HepG2 (cell line): Measurements from ENCODE around the gene TRIM7. TPM values are rescaled to one million over a fixed set of nuclear protein-coding genes. Genes with fewer than 3 reads are reported as not detected.

Source experiments
- ATM ChIP-seq: fragments of 450-650 bp; IDR thresholded peaks from 2 replicates; pipeline ENCODE4 v1.7.1; 2017; ENCODE audit warnings: mild to moderate bottlenecking, borderline replicate concordance
- CBX5 ChIP-seq: sonication (generic); formaldehyde crosslinking; IDR thresholded peaks from 2 replicates; pipeline ENCODE4 v1.4.0; 2020; ENCODE audit warnings: missing genetic modification reagents, borderline replicate concordance
- ESRRA ChIP-seq: sonication (generic); formaldehyde crosslinking; IDR thresholded peaks from 2 replicates; pipeline ENCODE4 v1.5.1; 2020; ENCODE audit warnings: mild to moderate bottlenecking, low read depth, missing genetic modification reagents
- GLI4 ChIP-seq: sonication (generic); formaldehyde crosslinking; IDR thresholded peaks from 2 replicates; pipeline ENCODE4 v1.5.1; 2020; ENCODE audit warnings: missing genetic modification reagents, mild to moderate bottlenecking, moderate library complexity, borderline replicate concordance
- JARID2 ChIP-seq: sonication (generic); formaldehyde crosslinking; IDR thresholded peaks from 2 replicates; pipeline ENCODE4 v1.8.1; 2023; ENCODE audit warnings: missing genetic modification reagents, inconsistent platforms; ENCODE audit not compliant: insufficient replicate concordance
- MEIS2 ChIP-seq: sonication (generic); formaldehyde crosslinking; IDR thresholded peaks from 2 replicates; pipeline ENCODE4 v1.9.0; 2021; ENCODE audit warnings: mild to moderate bottlenecking, missing genetic modification reagents
- NCOA1 ChIP-seq: sonication (generic); formaldehyde crosslinking; IDR thresholded peaks from 2 replicates; pipeline ENCODE4 v1.9.0; 2021; ENCODE audit warnings: missing genetic modification reagents
- REXO4 ChIP-seq: sonication (generic); formaldehyde crosslinking; IDR thresholded peaks from 2 replicates; pipeline ENCODE4 v1.8.0; 2022; ENCODE audit warnings: missing genetic modification reagents, mild to moderate bottlenecking, borderline replicate concordance
- RORA ChIP-seq: sonication (generic); formaldehyde crosslinking; IDR thresholded peaks from 2 replicates; pipeline ENCODE4 v1.5.0; 2020; ENCODE audit warnings: mild to moderate bottlenecking, missing genetic modification reagents, moderate library complexity
- SYNCRIP ChIP-seq: fragments of 200-400 bp; formaldehyde crosslinking; IDR thresholded peaks from 2 replicates; pipeline ENCODE4 v1.6.1; 2018; ENCODE audit warnings: mild to moderate bottlenecking, low read depth, low read length; ENCODE audit not compliant: insufficient read depth
- TFDP2 ChIP-seq: sonication (generic); formaldehyde crosslinking; IDR thresholded peaks from 2 replicates; pipeline ENCODE4 v1.4.0; 2020; ENCODE audit warnings: missing genetic modification reagents
- WIZ ChIP-seq: sonication (generic); formaldehyde crosslinking; IDR thresholded peaks from 2 replicates; pipeline ENCODE4 v1.5.1; 2020; ENCODE audit warnings: mild to moderate bottlenecking, missing genetic modification reagents
- ZNF343 ChIP-seq: sonication (generic); formaldehyde crosslinking; IDR thresholded peaks from 2 replicates; pipeline ENCODE4 v1.4.0; 2020; ENCODE audit warnings: mild to moderate bottlenecking, missing genetic modification reagents
- ZNF619 ChIP-seq: sonication (generic); formaldehyde crosslinking; IDR thresholded peaks from 2 replicates; pipeline ENCODE4 v1.4.0; 2020; ENCODE audit warnings: mild to moderate bottlenecking, missing genetic modification reagents
- ZNF652 ChIP-seq: IDR thresholded peaks from 2 replicates; pipeline ENCODE4 v1.6.1; 2016; ENCODE audit warnings: low read depth, borderline replicate concordance
- ZNF713 ChIP-seq: sonication (generic); formaldehyde crosslinking; IDR thresholded peaks from 2 replicates; pipeline ENCODE4 v1.4.0; 2020; ENCODE audit warnings: mild to moderate bottlenecking, missing genetic modification reagents
- ZNF75D ChIP-seq: sonication (generic); formaldehyde crosslinking; IDR thresholded peaks from 2 replicates; pipeline ENCODE4 v1.8.1; 2023; ENCODE audit warnings: missing genetic modification reagents, mild to moderate bottlenecking, borderline replicate concordance
- ZNF792 ChIP-seq: IDR thresholded peaks from 2 replicates; pipeline ENCODE4 v1.6.1; 2016
- ZNF883 ChIP-seq: sonication (generic); formaldehyde crosslinking; IDR thresholded peaks from 2 replicates; pipeline ENCODE4 v1.5.1; 2020; ENCODE audit warnings: mild to moderate bottlenecking, missing genetic modification reagents; ENCODE audit errors: not compliant biosample characterization
- polyA plus RNA-seq, 8 experiments: library from polyadenylated mRNA; depleted of rRNA in 3 of 8; stranded (reverse) in 7 of 8; unstranded in 1 of 8; fragments of >200 nt; fragmentation: Illumina TruSeq in 4 of 8; extraction: Trizol in 4 of 8; gene quantifications; 2 replicates each; pipeline versions ENCODE4 v1.2.1 to v1.2.3, GENCODE V29; 2011 to 2016; ENCODE audit warnings: low read depth in 4 of 8, missing spikeins in 1 of 8, mixed read lengths in 1 of 8; ENCODE audit not compliant: insufficient read depth in 1 of 8
- total RNA-seq, 5 experiments: library from RNA; depleted of rRNA; stranded (reverse); fragments of >200 nt; fragmentation: Illumina TruSeq; extraction: Trizol; gene quantifications; 2 replicates each; pipeline ENCODE4 v1.2.3, GENCODE V29; 2016; ENCODE audit warnings: low read depth in 1 of 5
- TF ChIP-seq, protein P1 (sequence below): sonication (generic); formaldehyde crosslinking; conservative IDR thresholded peaks from 2 replicates; pipeline ENCODE4 v1.5.0; 2020; ENCODE audit warnings: missing genetic modification reagents
- TF ChIP-seq, protein P2 (sequence below): sonication (generic); formaldehyde crosslinking; IDR thresholded peaks from 2 replicates; pipeline ENCODE4 v1.8.0; 2022; ENCODE audit warnings: missing genetic modification reagents, mild to moderate bottlenecking, inconsistent platforms, borderline replicate concordance
- TF ChIP-seq, protein P3 (sequence below): sonication (generic); formaldehyde crosslinking; IDR thresholded peaks from 2 replicates; pipeline ENCODE4 v1.8.1; 2023; ENCODE audit warnings: mild to moderate bottlenecking, moderate library complexity, missing genetic modification reagents

The TRIM7 gene
- total and polyA plus RNA-seq, 2 of the 13 experiments (the other 11 are each of a cell fraction or from before 2014, with no cell fraction given) = 0.13 TPM; not detected in 1

DNA sequence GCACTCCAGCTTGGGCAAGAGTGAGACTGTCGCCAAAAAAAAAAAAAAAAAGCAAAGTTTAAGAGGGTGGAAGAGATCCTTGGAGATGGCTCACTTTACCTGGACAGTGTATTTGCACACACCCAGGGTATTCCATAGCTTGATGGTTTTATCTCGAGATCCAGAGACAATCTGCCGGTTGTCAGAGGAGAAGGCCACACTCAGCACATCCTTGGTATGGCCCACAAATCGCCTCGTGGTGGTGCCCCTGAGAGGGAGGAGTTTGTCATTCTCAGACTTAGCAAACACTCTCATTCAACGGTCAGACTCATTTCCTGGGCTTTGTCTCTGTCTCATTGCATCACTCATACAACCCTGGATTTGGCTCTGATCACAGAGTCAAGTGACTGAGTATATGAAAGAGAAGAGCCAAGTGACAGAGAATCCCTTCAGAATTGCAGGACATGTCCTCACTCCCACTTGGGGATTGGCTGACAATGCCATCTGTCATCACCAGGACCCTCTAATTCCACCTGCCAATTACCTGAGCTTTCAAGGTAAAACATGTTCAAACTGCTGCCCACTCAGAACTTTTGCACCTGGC, 36.5 kb upstream of the TRIM7 start (continued):
- TF ChIP-seq ESRRA (CRISPR knock-in tag) (no peak), ZNF792 (peak; percentile 36; the same call in 1 of the 2 replicates), ZNF713 (no peak), SYNCRIP (no peak), MEIS2 (CRISPR knock-in tag) (no peak), ZNF75D (CRISPR knock-in tag) (no peak), ZNF619 (no peak), ATM (no peak), ZNF883 (CRISPR knock-in tag) (no peak), ZNF343 (CRISPR knock-in tag) (no peak), CBX5 (CRISPR knock-in tag) (no peak), RORA (CRISPR knock-in tag) (no peak), NCOA1 (CRISPR knock-in tag) (no peak), WIZ (CRISPR knock-in tag) (no peak), GLI4 (CRISPR knock-in tag) (no peak), ZNF652 (CRISPR knock-in tag) (no peak), TFDP2 (CRISPR knock-in tag) (no peak), JARID2 (CRISPR knock-in tag) (no peak), REXO4 (CRISPR knock-in tag) (no peak)
- TF ChIP-seq, protein P1, sequence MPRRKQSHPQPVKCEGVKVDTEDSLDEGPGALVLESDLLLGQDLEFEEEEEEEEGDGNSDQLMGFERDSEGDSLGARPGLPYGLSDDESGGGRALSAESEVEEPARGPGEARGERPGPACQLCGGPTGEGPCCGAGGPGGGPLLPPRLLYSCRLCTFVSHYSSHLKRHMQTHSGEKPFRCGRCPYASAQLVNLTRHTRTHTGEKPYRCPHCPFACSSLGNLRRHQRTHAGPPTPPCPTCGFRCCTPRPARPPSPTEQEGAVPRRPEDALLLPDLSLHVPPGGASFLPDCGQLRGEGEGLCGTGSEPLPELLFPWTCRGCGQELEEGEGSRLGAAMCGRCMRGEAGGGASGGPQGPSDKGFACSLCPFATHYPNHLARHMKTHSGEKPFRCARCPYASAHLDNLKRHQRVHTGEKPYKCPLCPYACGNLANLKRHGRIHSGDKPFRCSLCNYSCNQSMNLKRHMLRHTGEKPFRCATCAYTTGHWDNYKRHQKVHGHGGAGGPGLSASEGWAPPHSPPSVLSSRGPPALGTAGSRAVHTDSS (CRISPR knock-in tag) = no peak
- TF ChIP-seq, protein P2, sequence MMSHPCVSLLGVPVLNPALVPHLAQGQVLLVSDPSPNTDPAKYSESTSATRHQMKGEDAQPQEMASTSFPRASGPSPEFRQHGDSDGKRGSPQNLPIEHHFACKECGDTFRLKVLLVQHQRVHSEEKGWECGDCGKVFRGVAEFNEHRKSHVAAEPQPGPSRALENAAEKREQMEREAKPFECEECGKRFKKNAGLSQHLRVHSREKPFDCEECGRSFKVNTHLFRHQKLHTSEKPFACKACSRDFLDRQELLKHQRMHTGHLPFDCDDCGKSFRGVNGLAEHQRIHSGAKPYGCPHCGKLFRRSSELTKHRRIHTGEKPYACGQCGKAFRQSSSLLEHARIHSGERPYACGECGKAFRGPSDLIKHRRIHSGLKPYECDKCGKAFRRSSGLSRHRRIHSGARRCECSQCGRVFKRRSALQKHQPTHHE (CRISPR knock-in tag) = no peak
- TF ChIP-seq, protein P3, sequence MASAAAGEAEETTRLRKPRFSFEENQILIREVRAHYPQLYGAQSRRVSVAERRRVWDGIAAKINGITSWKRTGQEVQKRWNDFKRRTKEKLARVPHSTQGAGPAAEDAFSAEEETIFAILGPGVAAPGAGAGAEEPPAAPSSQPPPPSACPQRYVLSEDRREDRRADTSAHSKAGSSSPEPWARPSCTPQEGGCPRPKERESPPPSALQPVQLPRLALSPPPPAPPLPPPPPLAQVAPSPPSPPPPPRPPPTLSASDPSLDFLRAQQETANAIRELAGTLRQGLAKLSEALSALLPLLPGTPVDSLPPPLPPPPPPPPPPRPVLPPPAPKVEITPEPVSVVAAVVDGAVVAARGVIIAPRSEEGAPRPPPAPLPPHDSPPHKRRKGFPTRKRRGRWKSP = 0 out of 2 replicates have a peak, but pooled peaks have one; percentile 16
